Spleen (tissue), 11 donors: ENCODE results near the gene DSC3. TPM values are rescaled to one million over a fixed set of nuclear protein-coding genes. Genes with fewer than 3 reads are reported as not detected.

ENCODE experiments used
- DNase-seq: peaks from one replicate; pipeline ENCODE4 v3.0.0-alpha.2; 2020
- H3K27ac ChIP-seq, 8 donors: fragments of 200-600 bp; sonication (generic) in 7 of 8; 1 replicate in 4 of 8; 2 replicates in 4 of 8; pipeline versions ENCODE4 v1.5.0 to v1.8.0; 2016 to 2021; ENCODE audit warnings: inconsistent platforms in 4 of 8, mild to moderate bottlenecking in 4 of 8, moderate library complexity in 1 of 8
- H3K27me3 ChIP-seq, 7 donors: fragments of 200-600 bp; sonication (generic) in 6 of 7; replicated peaks in 1 of 7; 1 replicate in 4 of 7; 2 replicates in 3 of 7; pipeline versions ENCODE4 v1.5.0 to v1.8.0; 2016 to 2021; ENCODE audit warnings: inconsistent platforms in 3 of 7, mild to moderate bottlenecking in 1 of 7
- H3K36me3 ChIP-seq, 6 donors: fragments of 200-600 bp; sonication (generic) in 5 of 6; 1 replicate in 4 of 6; 2 replicates in 2 of 6; pipeline versions ENCODE4 v1.5.0 to v1.8.0; 2016 to 2021; ENCODE audit warnings: inconsistent platforms in 2 of 6
- H3K4me1 ChIP-seq, 6 donors: fragments of 200-600 bp; sonication (generic) in 5 of 6; 1 replicate in 3 of 6; 2 replicates in 3 of 6; pipeline versions ENCODE4 v1.5.0 to v1.8.0; 2016 to 2021; ENCODE audit warnings: inconsistent platforms in 3 of 6
- H3K4me3 ChIP-seq, 8 donors: fragments of 200-600 bp; sonication (generic) in 7 of 8; 1 replicate in 4 of 8; 2 replicates in 4 of 8; pipeline versions ENCODE4 v1.5.0 to v1.8.0; 2016 to 2021; ENCODE audit warnings: inconsistent platforms in 4 of 8, mild to moderate bottlenecking in 4 of 8, moderate library complexity in 2 of 8
- H3K9me3 ChIP-seq, 8 donors: fragments of 200-600 bp; sonication (generic) in 7 of 8; 1 replicate in 4 of 8; 2 replicates in 4 of 8; pipeline versions ENCODE4 v1.5.0 to v1.8.0; 2016 to 2021; ENCODE audit warnings: inconsistent platforms in 4 of 8
- CTCF ChIP-seq, 11 experiments: fragments of 200-600 bp in 7 of 11; fragments of 450-650 bp in 4 of 11; sonication (generic) in 4 of 11; IDR thresholded peaks in 8 of 11; conservative IDR thresholded peaks in 3 of 11; 1 replicate in 7 of 11; 2 replicates in 4 of 11; pipeline versions ENCODE4 v1.4.0 to v1.8.0; 2016 to 2021; ENCODE audit warnings: antibody characterized with exemption in 11 of 11, inconsistent platforms in 4 of 11, mild to moderate bottlenecking in 1 of 11
- POLR2A ChIP-seq, 3 donors: fragments of 450-650 bp; IDR thresholded peaks; one replicate each; pipeline ENCODE4 v1.5.1; 2017; ENCODE audit warnings: antibody characterized with exemption in 3 of 3, mild to moderate bottlenecking in 1 of 3
- POLR2AphosphoS5 ChIP-seq, 3 donors: sonication (generic); formaldehyde crosslinking; IDR thresholded peaks; one replicate each; pipeline ENCODE4 v1.5.1; 2017; ENCODE audit warnings: antibody characterized with exemption in 3 of 3
- WGBS, 5 donors: extraction: QIAGEN DNeasy Blood & Tissue Kit in 3 of 5; methylation state at CpG; one replicate each; pipeline versions ENCODE4 v1.1.5 to v1.1.7; 2013 to 2018; 5-methylcytosine and 5-hydroxymethylcytosine counted together
- intact Hi-C: fragments of 100-400 bp; cut with DNase I; formaldehyde crosslinking; loops from one replicate; pipeline ENCODE4 v1.15.0; 2023; ENCODE audit warnings: low total_unique reads
- polyA plus RNA-seq, 3 donors: library from polyadenylated mRNA; stranded (reverse); fragments of 200-250 nt; gene quantifications; one replicate each; pipeline ENCODE4 v1.2.1, GENCODE V29; 2013
- small RNA-seq, 4 donors: library from RNA; depleted of rRNA; stranded (forward); fragments of <200 nt; gene quantifications; one replicate each; pipeline ENCODE3, GENCODE V24; 2016
- total RNA-seq, 7 donors: library from RNA; depleted of rRNA in 3 of 7; stranded (reverse); fragments of >200 nt in 3 of 7; fragmentation: NEBNext Ultra II Directional in 4 of 7; extraction: Animal tissue kit (Norgen Biotek cat#: 25700) in 4 of 7; gene quantifications; one replicate each; pipeline versions ENCODE4 v1.1.0 to v1.2.1, GENCODE V29; 2016 to 2021
- donor health status: healthy with polysubstance abuse.
- donor health status: DM: no; HTN: no; CAD: no; lungs with moderate emphysema.
- donor health status: DM: no; HTN: no; CAD: no.
- donor health status: Bipolar disorder and iron deficiency.
- donor health status: healthy.
- donor health status: DM: no; HTN: no; CAD: no.
- donor health status: DM: yes; HTN: yes; CAD: no.

Gene DSC3
- total and polyA plus RNA-seq, 10 donors = 0.03 to 0.14 (median 0.07) TPM; not detected in 6

- H3K27ac ChIP-seq = no peak overlapping the region
- no peak overlapping the region for H3K4me3 ChIP-seq
- intact Hi-C loops = no loop called here
- peaks cover 0 to 20% (median 16%) of the 10 kb centered on the region in 8 donors for H3K9me3 ChIP-seq
- TF ChIP-seq POLR2A (IDR thresholded peaks at IDR 0.05) = no peak
- no peak for TF ChIP-seq POLR2AphosphoS5 (IDR thresholded peaks at IDR 0.05)
- no peak for TF ChIP-seq CTCF (IDR thresholded peaks at IDR 0.05 in 8 of 11, conservative IDR thresholded peaks at IDR 0.05 in 3 of 11)
- H3K36me3 ChIP-seq = no peaks in the 10 kb centered on the region
- no peaks in the 10 kb centered on the region for H3K27me3 ChIP-seq
- WGBS, 5 donors = 87 to 93% (median 89%) methylated on average over 8 of the region's 8 CpGs
- no peak for DNase-seq
- no peaks in the 10 kb centered on the region for H3K4me1 ChIP-seq
These were observed 96.8 kb downstream of the DSC3 start for GRCh38 chr18:30945761-30946160.

GRCh38 chr18:30944773-30945417 is 97.6 kb downstream of the DSC3 start:
- intact Hi-C loops = no loop called here
- H3K4me3 ChIP-seq = no peak overlapping the region
- DNase-seq = no peak
- H3K27me3 ChIP-seq = no peaks in the 10 kb centered on the region
- H3K36me3 ChIP-seq = no peaks in the 10 kb centered on the region
- peaks cover 0 to 29% (median 24%) of the 10 kb centered on the region in 8 donors for H3K9me3 ChIP-seq
- H3K4me1 ChIP-seq = no peaks in the 10 kb centered on the region
- no peak for TF ChIP-seq POLR2A (IDR thresholded peaks at IDR 0.05)
- no peak for TF ChIP-seq POLR2AphosphoS5 (IDR thresholded peaks at IDR 0.05)
- no peak for TF ChIP-seq CTCF (IDR thresholded peaks at IDR 0.05 in 8 of 11, conservative IDR thresholded peaks at IDR 0.05 in 3 of 11)
- WGBS, 5 donors = 70 to 85% (median 80%) methylated on average over 3 of the region's 3 CpGs
- no peak overlapping the region for H3K27ac ChIP-seq

- DNase-seq = no peak
- no peak for TF ChIP-seq CTCF (IDR thresholded peaks at IDR 0.05 in 8 of 11, conservative IDR thresholded peaks at IDR 0.05 in 3 of 11)
- no peak for TF ChIP-seq POLR2A (IDR thresholded peaks at IDR 0.05)
- no peak for TF ChIP-seq POLR2AphosphoS5 (IDR thresholded peaks at IDR 0.05)
- no peaks in the 10 kb centered on the region for H3K27me3 ChIP-seq
- no peak overlapping the region for H3K4me3 ChIP-seq
- H3K9me3 ChIP-seq = peaks cover 0 to 35% (median 26%) of the 10 kb centered on the region in 8 donors
- H3K36me3 ChIP-seq = no peaks in the 10 kb centered on the region
- H3K27ac ChIP-seq = no peak overlapping the region
- H3K4me1 ChIP-seq = no peaks in the 10 kb centered on the region
- intact Hi-C loops = no loop called here
These were observed 101.5 kb downstream of the DSC3 start for GRCh38 chr18:30940952-30941539.

Small RNA genes lying within 50 kb of the gene (small RNA-seq; reads per million reads assigned to genes)
- gene RNU6-857P = 0 reads per million in 4 donors

Other genes with a start within 250 kb of the DSC3 start
- 10 to 100 TPM in 6 of 7 donors, 1 to 10 TPM in 1; 8.5 to 18.7 (median 14.6) TPM for gene DSC2, start 59.7 kb upstream of the DSC3 start, total RNA-seq
- gene DSC2, start 59.7 kb upstream of the DSC3 start, polyA plus RNA-seq = 1 to 10 TPM in 1 of 3 donors, under 1 TPM in 2; 0.90 to 1.2 (median 0.91) TPM
- gene DSC1, start 120.1 kb upstream of the DSC3 start, total RNA-seq = under 1 TPM in 3 of 7 donors, not detected in 4; 0.11 to 0.27 (median 0.23) TPM
- not detected for gene DSC1, start 120.1 kb upstream of the DSC3 start, polyA plus RNA-seq